Type B pancreatic cell (in vitro differentiated cells): ENCODE data around the gene FGF13. TPM values are rescaled to one million over a fixed set of nuclear protein-coding genes. Genes with fewer than 3 reads are reported as not detected.

ENCODE experiments used
- DNase-seq: peaks from one replicate; pipeline ENCODE4 v3.0.0; 2021; ENCODE audit warnings: mixed read lengths; ENCODE audit not compliant: unreplicated experiment; ENCODE audit errors: extremely low spot score
- H3K27ac Mint-ChIP-seq: 2 replicates; pipeline ENCODE4 v1.8.0; 2021; ENCODE audit warnings: mild to moderate bottlenecking, mixed read lengths
- H3K27me3 Mint-ChIP-seq: 2 replicates; pipeline ENCODE4 v1.8.0; 2021; ENCODE audit warnings: mixed read lengths
- H3K36me3 Mint-ChIP-seq: 2 replicates; pipeline ENCODE4 v1.8.0; 2021; ENCODE audit warnings: mixed read lengths
- H3K4me1 Mint-ChIP-seq: one replicate; pipeline ENCODE4 v1.8.0; 2021; ENCODE audit warnings: mixed read lengths; ENCODE audit not compliant: unreplicated experiment
- H3K4me3 Mint-ChIP-seq: 2 replicates; pipeline ENCODE4 v1.8.0; 2021; ENCODE audit warnings: mild to moderate bottlenecking, mixed read lengths
- H3K9me3 Mint-ChIP-seq: 2 replicates; pipeline ENCODE4 v1.8.0; 2021; ENCODE audit warnings: mixed read lengths
- CTCF ChIP-seq: fragments of 200-600 bp; sonication (generic); conservative IDR thresholded peaks from 2 replicates; pipeline ENCODE4 v1.5.0; 2021; ENCODE audit warnings: antibody characterized with exemption, mild to moderate bottlenecking
- long read RNA-seq: library from polyadenylated mRNA; unstranded; transcript quantifications from one replicate; pipeline ENCODE4 v2.0.0, GENCODE V29; 2020
- total RNA-seq: library from RNA; stranded (reverse); gene quantifications from 2 replicates; pipeline ENCODE4 v1.2.1, GENCODE V29; 2021; ENCODE audit warnings: low replicate concordance

The FGF13 gene
- 8.9 and 13.4 TPM in 2 replicates for total RNA-seq
- long read RNA-seq, full-length matches to known transcripts, result 4 of 10 reads
- long read RNA-seq, partial matches to known transcripts, result 4 of 10 reads
- long read RNA-seq, other reads (novel, unspliced or antisense), result 2 of 10 reads

- Mint-ChIP-seq H3K9me3 (no peaks in the 10 kb centered on the region), H3K4me3 (peak within 1 kb of the TSS; percentile 89), H3K4me1 (no peaks in the 10 kb centered on the region), H3K36me3 (no peaks in the 10 kb centered on the region), H3K27me3 (peaks cover 60% of the 10 kb centered on the region), H3K27ac (peak within 1 kb of the TSS; percentile 62)
- TF ChIP-seq CTCF, result peak; percentile 71
- DNase-seq, result no peak
Measured at GRCh38 chrX:138711399-138712347, at the start of gene FGF13. FGF13 (minus strand) TSS chrX:138711717; CDS start chrX:138711003, 714 bp downstream.

GRCh38 chrX:138759217-138759943 lies 47.9 kb upstream of the FGF13 start:
- no peaks in the 10 kb centered on the region for H3K36me3 Mint-ChIP-seq
- no peak for DNase-seq
- no peak overlapping the region for H3K27ac Mint-ChIP-seq
- no peak for TF ChIP-seq CTCF
- peaks cover 4% of the 10 kb centered on the region for H3K27me3 Mint-ChIP-seq
- no peaks in the 10 kb centered on the region for H3K4me1 Mint-ChIP-seq
- no peak overlapping the region for H3K4me3 Mint-ChIP-seq
- no peaks in the 10 kb centered on the region for H3K9me3 Mint-ChIP-seq

- DNase-seq, result peak; percentile 68
- H3K27me3 Mint-ChIP-seq, result peaks cover 3% of the 10 kb centered on the region
- no peaks in the 10 kb centered on the region for H3K36me3 Mint-ChIP-seq
- no peak overlapping the region for H3K27ac Mint-ChIP-seq
- peak; percentile 70 for TF ChIP-seq CTCF
- H3K4me3 Mint-ChIP-seq, result no peak overlapping the region
- H3K4me1 Mint-ChIP-seq, result no peaks in the 10 kb centered on the region
- no peaks in the 10 kb centered on the region for H3K9me3 Mint-ChIP-seq
Measured at GRCh38 chrX:138756234-138756633, 44.7 kb upstream of the FGF13 start.

- H3K9me3 Mint-ChIP-seq, result no peaks in the 10 kb centered on the region
- TF ChIP-seq CTCF, result no peak
- H3K36me3 Mint-ChIP-seq, result no peaks in the 10 kb centered on the region
- H3K4me1 Mint-ChIP-seq, result no peaks in the 10 kb centered on the region
- no peak for DNase-seq
- H3K27ac Mint-ChIP-seq, result no peak overlapping the region
- no peak overlapping the region for H3K4me3 Mint-ChIP-seq
- H3K27me3 Mint-ChIP-seq, result peaks cover 6% of the 10 kb centered on the region
Measured at GRCh38 chrX:138754861-138755260, 43.3 kb upstream of the FGF13 start.

- H3K9me3 Mint-ChIP-seq, result no peaks in the 10 kb centered on the region
- no peaks in the 10 kb centered on the region for H3K36me3 Mint-ChIP-seq
- no peak overlapping the region for H3K27ac Mint-ChIP-seq
- peak; percentile 81 for TF ChIP-seq CTCF
- no peaks in the 10 kb centered on the region for H3K4me1 Mint-ChIP-seq
- H3K27me3 Mint-ChIP-seq, result peaks cover 4% of the 10 kb centered on the region
- H3K4me3 Mint-ChIP-seq, result no peak overlapping the region
- no peak for DNase-seq
Measured at GRCh38 chrX:138748480-138748879, 37.0 kb upstream of the FGF13 start.
